WERI-Rb-1 (cell line): Measurements from ENCODE around the gene MAP4K1.

Source experiments
- DNase-seq: peaks from one replicate; pipeline ENCODE4 v3.0.0-alpha.2; 2020
- H3K27ac ChIP-seq: fragments of 250-450 bp; sonication (Bioruptor Pico); 2 replicates; pipeline ENCODE4 v1.5.1; 2020; ENCODE audit warnings: mild to moderate bottlenecking, moderate library complexity
- H3K27me3 ChIP-seq: fragments of 250-450 bp; sonication (Bioruptor Pico); 2 replicates; pipeline ENCODE4 v1.5.1; 2021; ENCODE audit warnings: mild to moderate bottlenecking, low read depth, moderate library complexity; ENCODE audit not compliant: insufficient read depth, severe bottlenecking
- H3K36me3 ChIP-seq: fragments of 250-450 bp; sonication (Bioruptor Pico); 2 replicates; pipeline ENCODE4 v1.5.1; 2020; ENCODE audit warnings: mild to moderate bottlenecking, moderate library complexity
- H3K4me3 ChIP-seq: 2 replicates; pipeline ENCODE4 v1.5.1; 2011; ENCODE audit warnings: low read depth, mild to moderate bottlenecking, control low read depth, low read length
- H3K9me3 ChIP-seq: fragments of 250-450 bp; sonication (Bioruptor Pico); 2 replicates; pipeline ENCODE4 v1.5.1; 2021; ENCODE audit warnings: mild to moderate bottlenecking, moderate library complexity; ENCODE audit not compliant: severe bottlenecking
- CTCF ChIP-seq: IDR thresholded peaks from 2 replicates; pipeline ENCODE4 v1.5.1; 2011; ENCODE audit warnings: low read depth, mild to moderate bottlenecking, control low read depth, inconsistent platforms, low read length

Gene MAP4K1

GRCh38 chr19:38624822-38625221 lies 7.1 kb upstream of the MAP4K1 start:
- no peaks in the 10 kb centered on the region for H3K27me3 ChIP-seq
- DNase-seq = no peak
- TF ChIP-seq CTCF = no peak
- no peak overlapping the region for H3K27ac ChIP-seq
- H3K36me3 ChIP-seq = peaks cover 89% of the 10 kb centered on the region
- H3K4me3 ChIP-seq = no peak overlapping the region
- no peaks in the 10 kb centered on the region for H3K9me3 ChIP-seq

- Histone ChIP-seq H3K4me3 (peak overlapping the region; percentile 82), H3K27ac (peak overlapping the region; percentile 79), H3K36me3 (peaks cover 40% of the 10 kb centered on the region), H3K27me3 (no peaks in the 10 kb centered on the region), H3K9me3 (no peaks in the 10 kb centered on the region)
- DNase-seq = no peak
- TF ChIP-seq CTCF = no peak
Measured at GRCh38 chr19:38619361-38620174, 1.8 kb upstream of the MAP4K1 start.

- DNase-seq = peak; percentile 98
- no peak for TF ChIP-seq CTCF
- no peaks in the 10 kb centered on the region for H3K9me3 ChIP-seq
- peaks cover 32% of the 10 kb centered on the region for H3K36me3 ChIP-seq
- peak within 1 kb of the TSS; percentile 86 for H3K27ac ChIP-seq
- no peaks in the 10 kb centered on the region for H3K27me3 ChIP-seq
- peak within 1 kb of the TSS; percentile 82 for H3K4me3 ChIP-seq
Measured at GRCh38 chr19:38618590-38619360, 1.0 kb upstream of the MAP4K1 start, which contains the start of gene EIF3K. TSS of gene EIF3K (plus strand) at chr19:38619188. CDS start at chr19:38619269, 81 bp downstream.

- Histone ChIP-seq H3K9me3 (no peaks in the 10 kb centered on the region), H3K36me3 (peaks cover 19% of the 10 kb centered on the region), H3K4me3 (no peak overlapping the region), H3K27me3 (no peaks in the 10 kb centered on the region), H3K27ac (peak overlapping the region; percentile 86)
- no peak for DNase-seq
- TF ChIP-seq CTCF = no peak
Measured at GRCh38 chr19:38617283-38617763, 430 bp downstream of the MAP4K1 start.

GRCh38 chr19:38616265-38616664 lies 1.5 kb downstream of the MAP4K1 start:
- Histone ChIP-seq H3K36me3 (peaks cover 12% of the 10 kb centered on the region), H3K27me3 (no peaks in the 10 kb centered on the region), H3K27ac (no peak overlapping the region), H3K4me3 (no peak overlapping the region), H3K9me3 (no peaks in the 10 kb centered on the region)
- no peak for DNase-seq
- no peak for TF ChIP-seq CTCF
